ENCODE measurements around the gene AIPL1. TPM values are rescaled to one million over a fixed set of nuclear protein-coding genes. Genes with fewer than 3 reads are reported as not detected.

Gene AIPL1
- total and polyA plus RNA-seq, 2 of the 4 experiments (the other 2 are of a cell fraction): not detected

DNA sequence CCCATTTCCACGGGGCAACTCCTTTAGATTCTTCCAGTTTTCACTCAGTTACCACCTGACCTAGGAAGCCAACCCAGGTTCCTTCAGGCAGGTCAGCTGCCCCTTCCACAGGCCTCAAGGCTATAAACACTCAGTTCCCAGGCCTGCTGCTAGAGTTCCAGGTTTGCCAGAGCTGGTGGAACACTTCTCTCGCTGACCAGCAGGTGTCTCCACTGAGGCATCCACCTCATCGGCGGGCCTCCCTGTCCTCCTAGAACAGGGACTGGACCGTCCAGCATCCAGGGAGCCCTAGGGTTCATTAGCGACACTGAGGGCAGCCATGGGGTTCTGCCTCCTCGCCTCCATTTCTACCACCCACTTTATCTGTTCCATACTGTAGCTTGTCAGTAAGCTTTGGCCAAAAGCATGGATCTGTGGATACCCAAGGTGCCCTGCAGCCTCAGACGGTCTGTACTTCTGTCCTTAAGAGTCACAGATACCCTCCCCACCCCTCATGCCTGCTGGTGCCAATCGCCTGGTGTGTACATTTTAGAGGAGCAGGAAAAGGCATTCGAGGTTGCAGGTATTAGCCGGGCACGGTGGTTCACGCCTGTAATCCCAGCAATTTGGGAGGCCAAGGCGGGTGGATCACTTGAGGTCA, 38.3 kb upstream of the AIPL1 start:
- Histone ChIP-seq H3K27me3 (ENCODE audit: control insufficient read depth, insufficient read depth, low read length) (no peaks in the 10 kb centered on the region), H3K79me1 (ENCODE audit: low read depth in 1 of 2, low read length in 2 of 2) (no peaks in the 10 kb centered on the region), H3K9me3 (ENCODE audit: control insufficient read depth, insufficient read depth, low read length) (no peaks in the 10 kb centered on the region), H3K4me3 (ENCODE audit: insufficient read depth, low read depth, low read length) (no peak overlapping the region), H3K4me1 (ENCODE audit: control insufficient read depth, insufficient read depth, low read length) (peaks cover 13% of the 10 kb centered on the region), H4K5ac (ENCODE audit: low read depth, low read length) (no peak overlapping the region), H3K4me2 (ENCODE audit: low read depth, low read length) (no peak overlapping the region), H3K18ac (ENCODE audit: low read depth, low read length) (no peak overlapping the region), H3K27ac (ENCODE audit: insufficient read depth, low read length) (no peak overlapping the region), H3K4ac (ENCODE audit: low read depth, low read length) (peak overlapping the region; percentile 37), H2AFZ (replicated peaks; ENCODE audit: low read length, poor library complexity) (peak overlapping the region; percentile 87), H2AK5ac (ENCODE audit: low read depth, low read length) (no peak overlapping the region), H2BK120ac (ENCODE audit: low read depth, low read length) (peak overlapping the region; percentile 12; the same call in 1 of the 2 replicates), H3K9ac (ENCODE audit: low read depth, low read length) (no peak overlapping the region), H2AK9ac (replicated peaks; ENCODE audit: low read depth, low read length, poor library complexity) (peak overlapping the region; percentile 87), H2BK5ac (ENCODE audit: low read depth, low read length, poor library complexity, severe bottlenecking) (no peak overlapping the region), H3K56ac (ENCODE audit: extremely low read depth, insufficient read depth, low read length) (no peak overlapping the region; the same call in 1 of the 2 replicates), H3K9me1 (ENCODE audit: insufficient read depth, low read length) (peaks cover 7% of the 10 kb centered on the region; the same call in 1 of the 2 replicates), H4K8ac (ENCODE audit: low read depth in 2 of 2, low read length in 2 of 2) (peak overlapping the region in 1 of 2 experiments; percentile 68; a peak in 1 of 4 replicates), H4K91ac (ENCODE audit: insufficient read depth, low read depth, low read length) (0 out of 2 replicates have a peak overlapping the region, but pooled peaks have one; percentile 18), H3K14ac (replicated peaks; ENCODE audit: low read depth, low read length) (no peak overlapping the region), H2BK15ac (ENCODE audit: low read depth, low read length) (0 out of 3 replicates have a peak overlapping the region, but pooled peaks have one; percentile 23), H4K20me1 (ENCODE audit: insufficient read depth, low read length) (peaks cover 5% of the 10 kb centered on the region; the same call in 1 of the 2 replicates), H2BK20ac (ENCODE audit: low read depth, low read length) (peak overlapping the region; percentile 57), H3K23ac (ENCODE audit: low read depth, low read length) (no peak overlapping the region), H3K36me3 (ENCODE audit: control insufficient read depth, insufficient read depth, low read length) (no peaks in the 10 kb centered on the region)
- ChIA-PET POLR2A (ENCODE audit: unreplicated experiment) (no interaction called here), CTCF (interaction anchor here (0.5 to 1.4 kb wide), 10 partner anchors 9 to 1050 kb away, joined by 3 to 8 read pairs (median 3); no protein-coding TSS in a partner anchor)
- TF ChIP-seq, protein P1, sequence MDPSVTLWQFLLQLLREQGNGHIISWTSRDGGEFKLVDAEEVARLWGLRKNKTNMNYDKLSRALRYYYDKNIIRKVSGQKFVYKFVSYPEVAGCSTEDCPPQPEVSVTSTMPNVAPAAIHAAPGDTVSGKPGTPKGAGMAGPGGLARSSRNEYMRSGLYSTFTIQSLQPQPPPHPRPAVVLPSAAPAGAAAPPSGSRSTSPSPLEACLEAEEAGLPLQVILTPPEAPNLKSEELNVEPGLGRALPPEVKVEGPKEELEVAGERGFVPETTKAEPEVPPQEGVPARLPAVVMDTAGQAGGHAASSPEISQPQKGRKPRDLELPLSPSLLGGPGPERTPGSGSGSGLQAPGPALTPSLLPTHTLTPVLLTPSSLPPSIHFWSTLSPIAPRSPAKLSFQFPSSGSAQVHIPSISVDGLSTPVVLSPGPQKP (IDR thresholded peaks at IDR 0.05; ENCODE audit: borderline replicate concordance, low read depth, low read length): no peak
- TF ChIP-seq CTCF (conservative IDR thresholded peaks at IDR 0.05; ENCODE audit: low read depth, low read length): peak; percentile 83
- peak; percentile 90 for TF ChIP-seq SMC3 (IDR thresholded peaks at IDR 0.05; ENCODE audit: low read depth, low read length)
- TF ChIP-seq RAD21 (IDR thresholded peaks at IDR 0.05; ENCODE audit: low read length): peak; percentile 84
- DNase-seq (peak; percentile 65), ATAC-seq (ENCODE audit: low read depth) (peak; percentile 92)
- intact Hi-C loops (cut with micrococcal nuclease): loop anchor here (1.0 to 5.0 kb wide), 3 partner anchors 84 to 167 kb away; partner anchors contain the start of genes KIAA0753 and PITPNM3
- in situ Hi-C loops (cut with MboI; ENCODE audit: low sequenced_read_pairs): loop anchor here (10.0 kb wide), 1 partner anchor 172 kb away; the partner anchor contains the start of genes KIAA0753 and TXNDC17
- BruUV-seq (replicated peaks): no TSS peak
- no CpG with 5 or more reads among the region's 14 CpGs for WGBS, 2 experiments (ENCODE audit: extremely low coverage in 2 of 2, insufficient read length in 1 of 2)
- dilution Hi-C loops (cut with HindIII; ENCODE audit: low sequenced_read_pairs, unreplicated experiment): no loop called here
